K562 (cell line): ENCODE measurements around the gene LRP1B. TPM values are rescaled to one million over a fixed set of nuclear protein-coding genes. Genes with fewer than 3 reads are reported as not detected.

Source experiments
- ATAC-seq: fragments of 200-7000 bp; cut with Tn5 transposase; 3 replicates; pipeline ENCODE4 v1.9.1; 2020; ENCODE audit warnings: moderate library complexity
- BruUV-seq: library from RNA; stranded (reverse); fragments of 400-500 nt; replicated peaks from 2 replicates; lab custom pipeline; 2021; lab: Mats Ljungman, UMichigan
- CTCF ChIA-PET: fragments of 300-600 bp; formaldehyde crosslinking; extraction: SDS; loops from one replicate; lab custom pipeline; 2021; ENCODE audit warnings: low intra/inter-chr PET ratio; lab: Yijun Ruan, JAX
- POLR2A ChIA-PET: fragments of 300-600, 350-650 bp; sonication (Branson Sonifier 250); formaldehyde crosslinking; extraction: SDS; loops from one replicate; lab custom pipeline; 2021; ENCODE audit warnings: antibody characterized with exemption, inconsistent platforms; lab: Yijun Ruan, JAX
- DNase-seq, 4 experiments: peaks; one replicate each; pipeline versions ENCODE4 v3.0.0 to v3.0.0-alpha.2; 2011 to 2018; ENCODE audit warnings: low spot score in 3 of 4, mixed read lengths in 3 of 4; ENCODE audit errors: extremely low read depth in 1 of 4
- FAIRE-seq: peaks from 2 replicates; lab custom pipeline; 2011; peaks lifted over from hg19 to GRCh38; lab: Jason Lieb, UNC
- H2AFZ ChIP-seq: 2 replicates; pipeline ENCODE4 v1.6.0; 2011; ENCODE audit warnings: low read depth, low read length, control low read depth, inconsistent platforms
- H3K27ac ChIP-seq: fragments of 200-600 bp; 3 replicates; pipeline ENCODE4 v1.8.0; 2011; ENCODE audit warnings: low read depth, mild to moderate bottlenecking, control low read depth, inconsistent platforms, low read length, moderate library complexity, mixed read lengths; ENCODE audit errors: extremely low read depth
- H3K27me3 ChIP-seq, 2 experiments: fragments of 300-600 bp in 1 of 2; 2 replicates in 1 of 2; 3 replicates in 1 of 2; pipeline versions ENCODE4 v1.6.0 to v1.8.0; 2011; ENCODE audit warnings: inconsistent platforms in 2 of 2, low read length in 2 of 2, mild to moderate bottlenecking in 1 of 2, mixed read lengths in 1 of 2, moderate library complexity in 1 of 2; ENCODE audit not compliant: control insufficient read depth in 2 of 2, insufficient read depth in 2 of 2
- H3K36me3 ChIP-seq: fragments of 300-600 bp; 3 replicates; pipeline ENCODE4 v1.8.0; 2011; ENCODE audit warnings: mild to moderate bottlenecking, low read length, inconsistent platforms; ENCODE audit not compliant: control insufficient read depth, insufficient read depth
- H3K4me1 ChIP-seq, 2 experiments: fragments of 200-600 bp in 1 of 2; replicated peaks in 1 of 2; 2 replicates in 1 of 2; 3 replicates in 1 of 2; pipeline versions ENCODE4 v1.5.1 to v1.8.0; 2011; ENCODE audit warnings: inconsistent platforms in 2 of 2, low read length in 2 of 2, mild to moderate bottlenecking in 1 of 2, mixed read lengths in 1 of 2, moderate library complexity in 1 of 2; ENCODE audit not compliant: control insufficient read depth in 2 of 2, insufficient read depth in 2 of 2
- H3K4me2 ChIP-seq: 2 replicates; pipeline ENCODE4 v1.6.1; 2011; ENCODE audit warnings: low read length, control low read depth, inconsistent platforms, mixed read lengths; ENCODE audit not compliant: insufficient read depth
- H3K4me3 ChIP-seq: fragments of 200-600 bp; sonication (generic), shearing (Covaris generic); 2 replicates; pipeline ENCODE4 v1.5.1; 2016; ENCODE audit warnings: control low read depth, inconsistent platforms
- H3K79me2 ChIP-seq: fragments of 200-600 bp; 3 replicates; pipeline ENCODE4 v1.8.0; 2011; ENCODE audit warnings: low read length, inconsistent platforms; ENCODE audit not compliant: control insufficient read depth, insufficient read depth
- H3K9ac ChIP-seq, 2 experiments: 2 replicates each; pipeline versions ENCODE4 v1.6.0 to v1.6.1; 2011; ENCODE audit warnings: low read depth in 2 of 2, low read length in 2 of 2, control low read depth in 1 of 2, inconsistent platforms in 1 of 2, mild to moderate bottlenecking in 1 of 2, mixed read lengths in 1 of 2; ENCODE audit not compliant: insufficient read depth in 1 of 2
- H3K9me1 ChIP-seq: one replicate; pipeline ENCODE4 v1.6.0; 2011; ENCODE audit warnings: inconsistent platforms, mild to moderate bottlenecking, low read length, moderate library complexity; ENCODE audit not compliant: control insufficient read depth, insufficient read depth
- H3K9me3 ChIP-seq: replicated peaks from 2 replicates; pipeline ENCODE4 v1.5.1; 2011; ENCODE audit warnings: low read depth, low read length, inconsistent platforms; ENCODE audit not compliant: control insufficient read depth, insufficient read depth
- H4K20me1 ChIP-seq: replicated peaks from 2 replicates; pipeline ENCODE4 v1.6.1; 2011; ENCODE audit warnings: low read length, inconsistent platforms, mixed read lengths; ENCODE audit not compliant: control insufficient read depth, insufficient read depth
- CXXC5 ChIP-seq: fragments of 250-450 bp; sonication (Bioruptor Pico); IDR thresholded peaks from 2 replicates; pipeline ENCODE4 v1.8.0; 2022; ENCODE audit warnings: inconsistent platforms, mild to moderate bottlenecking, moderate library complexity
- GATA2 ChIP-seq: sonication (generic); formaldehyde crosslinking; IDR thresholded peaks from 2 replicates; pipeline ENCODE4 v1.4.0; 2020; ENCODE audit warnings: mild to moderate bottlenecking, missing genetic modification reagents
- KHSRP ChIP-seq: fragments of 450-650 bp; IDR thresholded peaks from 2 replicates; pipeline ENCODE4 v1.6.1; 2017
- ZNF282 ChIP-seq: sonication (generic); formaldehyde crosslinking; IDR thresholded peaks from 2 replicates; pipeline ENCODE4 v1.8.1; 2023; ENCODE audit warnings: missing genetic modification reagents
- WGBS: fragments of 100-300 bp; shearing (Covaris generic); methylation state at CpG from one replicate; pipeline ENCODE4 v1.1.6; 2016; ENCODE audit warnings: low coverage, mixed read lengths; ENCODE audit not compliant: insufficient coverage; ENCODE audit errors: missing lambda C conversion rate; 5-methylcytosine and 5-hydroxymethylcytosine counted together
- in situ Hi-C: fragments of 300-500 bp; cut with MboI; formaldehyde crosslinking; loops from 4 replicates; pipeline ENCODE4 v1.15.0; 2018; ENCODE audit warnings: inconsistent platforms, mixed read lengths
- intact Hi-C: fragments of 100-400 bp; cut with micrococcal nuclease; formaldehyde crosslinking; loops from 2 replicates; pipeline ENCODE4 v1.14.2; 2022
- polyA plus RNA-seq, 8 experiments: library from polyadenylated mRNA; depleted of rRNA in 4 of 8; stranded (reverse) in 5 of 8; unstranded in 3 of 8; fragments of >200 nt; fragmentation: Nextera tagmentation in 2 of 8; fragmentation: Illumina TruSeq in 1 of 8; extraction: Ambion mirVana in 2 of 8; extraction: Trizol in 1 of 8; gene quantifications; 2 replicates each; pipeline versions ENCODE4 v1.2.1 to v1.2.3, GENCODE V29; 2011 to 2014; ENCODE audit warnings: inconsistent platforms in 1 of 8, missing spikeins in 1 of 8
- total RNA-seq, 7 experiments: library from RNA; depleted of rRNA in 6 of 7; stranded (reverse); fragments of >200 nt in 6 of 7; fragmentation: Illumina TruSeq in 2 of 7; extraction: Trizol in 2 of 7; gene quantifications; 2 replicates each; pipeline versions ENCODE4 v1.2.1 to v1.2.3, GENCODE V29; 2011 to 2021; ENCODE audit warnings: low replicate concordance in 1 of 7
- TF ChIP-seq, protein P1 (sequence below): IDR thresholded peaks from 3 replicates; pipeline ENCODE4 v1.6.1; 2011; ENCODE audit warnings: borderline replicate concordance, mild to moderate bottlenecking; ENCODE audit not compliant: insufficient read length, insufficient read depth
- TF ChIP-seq, protein P2 (sequence below): fragments of 250-450 bp; sonication (Bioruptor Pico); IDR thresholded peaks from 2 replicates; pipeline ENCODE4 v1.9.0; 2021; ENCODE audit warnings: mild to moderate bottlenecking, inconsistent platforms
- TF ChIP-seq, protein P3 (sequence below): sonication (generic); formaldehyde crosslinking; IDR thresholded peaks from 2 replicates; pipeline ENCODE4 v1.8.0; 2023; ENCODE audit warnings: mild to moderate bottlenecking, missing genetic modification reagents
- TF ChIP-seq, protein P4 (sequence below): fragments of 450-650 bp; formaldehyde crosslinking; IDR thresholded peaks from 2 replicates; pipeline ENCODE4 v1.4.0; 2022; ENCODE audit warnings: missing genetic modification characterization
- TF ChIP-seq, protein P5 (sequence below): fragments of 450-650 bp; IDR thresholded peaks from 2 replicates; pipeline ENCODE4 v1.7.0; 2016; ENCODE audit warnings: borderline replicate concordance

LRP1B gene
- total and polyA plus RNA-seq, 9 of the 15 experiments (the other 6 are each of a cell fraction or from before 2014, with no cell fraction given) = not detected

DNA sequence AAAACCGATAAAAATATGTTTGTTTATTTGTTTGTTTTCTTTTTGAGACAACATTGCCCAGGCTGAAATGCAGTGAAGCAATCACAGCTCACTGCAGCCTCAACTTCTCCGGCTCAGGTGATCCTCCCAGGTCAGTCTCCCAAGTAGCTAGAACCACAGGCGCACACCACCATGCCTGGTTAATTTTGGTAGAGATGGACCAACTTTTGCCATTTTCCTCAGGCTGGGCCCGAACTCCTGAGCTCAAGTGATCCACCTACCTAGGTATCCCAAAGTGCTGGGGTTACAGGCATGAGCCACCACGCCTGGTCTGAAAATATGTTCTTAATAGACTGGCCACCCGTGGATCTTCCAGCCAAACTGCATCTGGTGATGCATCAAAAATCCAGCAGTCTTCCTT lies 1867.9 kb downstream of the LRP1B start:
- 3% methylated on average over 6 of the region's 6 CpGs for WGBS
- Histone ChIP-seq H3K9ac (no peak overlapping the region), H3K27ac (no peak overlapping the region), H3K79me2 (no peaks in the 10 kb centered on the region), H3K9me1 (no peaks in the 10 kb centered on the region), H3K9me3 (no peaks in the 10 kb centered on the region), H3K4me3 (no peak overlapping the region), H2AFZ (no peak overlapping the region), H3K27me3 (no peaks in the 10 kb centered on the region), H3K36me3 (no peaks in the 10 kb centered on the region), H3K4me1 (no peaks in the 10 kb centered on the region), H3K4me2 (no peak overlapping the region), H4K20me1 (no peaks in the 10 kb centered on the region)
- CTCF ChIA-PET = no interaction called here
- BruUV-seq = no TSS peak
- FAIRE-seq (no peak), ATAC-seq (no peak), DNase-seq (no peak)
- in situ Hi-C loops (no loop called here), intact Hi-C loops (no loop called here)
- TF ChIP-seq, protein P1, sequence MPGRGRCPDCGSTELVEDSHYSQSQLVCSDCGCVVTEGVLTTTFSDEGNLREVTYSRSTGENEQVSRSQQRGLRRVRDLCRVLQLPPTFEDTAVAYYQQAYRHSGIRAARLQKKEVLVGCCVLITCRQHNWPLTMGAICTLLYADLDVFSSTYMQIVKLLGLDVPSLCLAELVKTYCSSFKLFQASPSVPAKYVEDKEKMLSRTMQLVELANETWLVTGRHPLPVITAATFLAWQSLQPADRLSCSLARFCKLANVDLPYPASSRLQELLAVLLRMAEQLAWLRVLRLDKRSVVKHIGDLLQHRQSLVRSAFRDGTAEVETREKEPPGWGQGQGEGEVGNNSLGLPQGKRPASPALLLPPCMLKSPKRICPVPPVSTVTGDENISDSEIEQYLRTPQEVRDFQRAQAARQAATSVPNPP = no peak
- TF ChIP-seq, protein P2, sequence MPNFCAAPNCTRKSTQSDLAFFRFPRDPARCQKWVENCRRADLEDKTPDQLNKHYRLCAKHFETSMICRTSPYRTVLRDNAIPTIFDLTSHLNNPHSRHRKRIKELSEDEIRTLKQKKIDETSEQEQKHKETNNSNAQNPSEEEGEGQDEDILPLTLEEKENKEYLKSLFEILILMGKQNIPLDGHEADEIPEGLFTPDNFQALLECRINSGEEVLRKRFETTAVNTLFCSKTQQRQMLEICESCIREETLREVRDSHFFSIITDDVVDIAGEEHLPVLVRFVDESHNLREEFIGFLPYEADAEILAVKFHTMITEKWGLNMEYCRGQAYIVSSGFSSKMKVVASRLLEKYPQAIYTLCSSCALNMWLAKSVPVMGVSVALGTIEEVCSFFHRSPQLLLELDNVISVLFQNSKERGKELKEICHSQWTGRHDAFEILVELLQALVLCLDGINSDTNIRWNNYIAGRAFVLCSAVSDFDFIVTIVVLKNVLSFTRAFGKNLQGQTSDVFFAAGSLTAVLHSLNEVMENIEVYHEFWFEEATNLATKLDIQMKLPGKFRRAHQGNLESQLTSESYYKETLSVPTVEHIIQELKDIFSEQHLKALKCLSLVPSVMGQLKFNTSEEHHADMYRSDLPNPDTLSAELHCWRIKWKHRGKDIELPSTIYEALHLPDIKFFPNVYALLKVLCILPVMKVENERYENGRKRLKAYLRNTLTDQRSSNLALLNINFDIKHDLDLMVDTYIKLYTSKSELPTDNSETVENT (CRISPR knock-in tag) = no peak
- TF ChIP-seq, protein P3, sequence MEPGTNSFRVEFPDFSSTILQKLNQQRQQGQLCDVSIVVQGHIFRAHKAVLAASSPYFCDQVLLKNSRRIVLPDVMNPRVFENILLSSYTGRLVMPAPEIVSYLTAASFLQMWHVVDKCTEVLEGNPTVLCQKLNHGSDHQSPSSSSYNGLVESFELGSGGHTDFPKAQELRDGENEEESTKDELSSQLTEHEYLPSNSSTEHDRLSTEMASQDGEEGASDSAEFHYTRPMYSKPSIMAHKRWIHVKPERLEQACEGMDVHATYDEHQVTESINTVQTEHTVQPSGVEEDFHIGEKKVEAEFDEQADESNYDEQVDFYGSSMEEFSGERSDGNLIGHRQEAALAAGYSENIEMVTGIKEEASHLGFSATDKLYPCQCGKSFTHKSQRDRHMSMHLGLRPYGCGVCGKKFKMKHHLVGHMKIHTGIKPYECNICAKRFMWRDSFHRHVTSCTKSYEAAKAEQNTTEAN = no peak
- TF ChIP-seq ZNF282 (CRISPR knock-in tag) (no peak), CXXC5 (no peak), GATA2 (CRISPR knock-in tag) (no peak), KHSRP (no peak)
- TF ChIP-seq, protein P4, sequence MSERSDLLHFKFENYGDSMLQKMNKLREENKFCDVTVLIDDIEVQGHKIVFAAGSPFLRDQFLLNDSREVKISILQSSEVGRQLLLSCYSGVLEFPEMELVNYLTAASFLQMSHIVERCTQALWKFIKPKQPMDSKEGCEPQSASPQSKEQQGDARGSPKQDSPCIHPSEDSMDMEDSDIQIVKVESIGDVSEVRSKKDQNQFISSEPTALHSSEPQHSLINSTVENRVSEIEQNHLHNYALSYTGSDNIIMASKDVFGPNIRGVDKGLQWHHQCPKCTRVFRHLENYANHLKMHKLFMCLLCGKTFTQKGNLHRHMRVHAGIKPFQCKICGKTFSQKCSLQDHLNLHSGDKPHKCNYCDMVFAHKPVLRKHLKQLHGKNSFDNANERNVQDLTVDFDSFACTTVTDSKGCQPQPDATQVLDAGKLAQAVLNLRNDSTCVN (CRISPR knock-in tag) = no peak
- TF ChIP-seq, protein P5, sequence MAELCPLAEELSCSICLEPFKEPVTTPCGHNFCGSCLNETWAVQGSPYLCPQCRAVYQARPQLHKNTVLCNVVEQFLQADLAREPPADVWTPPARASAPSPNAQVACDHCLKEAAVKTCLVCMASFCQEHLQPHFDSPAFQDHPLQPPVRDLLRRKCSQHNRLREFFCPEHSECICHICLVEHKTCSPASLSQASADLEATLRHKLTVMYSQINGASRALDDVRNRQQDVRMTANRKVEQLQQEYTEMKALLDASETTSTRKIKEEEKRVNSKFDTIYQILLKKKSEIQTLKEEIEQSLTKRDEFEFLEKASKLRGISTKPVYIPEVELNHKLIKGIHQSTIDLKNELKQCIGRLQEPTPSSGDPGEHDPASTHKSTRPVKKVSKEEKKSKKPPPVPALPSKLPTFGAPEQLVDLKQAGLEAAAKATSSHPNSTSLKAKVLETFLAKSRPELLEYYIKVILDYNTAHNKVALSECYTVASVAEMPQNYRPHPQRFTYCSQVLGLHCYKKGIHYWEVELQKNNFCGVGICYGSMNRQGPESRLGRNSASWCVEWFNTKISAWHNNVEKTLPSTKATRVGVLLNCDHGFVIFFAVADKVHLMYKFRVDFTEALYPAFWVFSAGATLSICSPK = no peak
- POLR2A ChIA-PET = no interaction called here
